HG02610 (cell line): ENCODE measurements around the gene CYP2D6.

Experiments
- ATAC-seq: cut with Tn5 transposase; IDR thresholded peaks from one replicate; pipeline ENCODE4 v1.9.1; 2021; ENCODE audit warnings: mild to moderate bottlenecking, moderate library complexity; ENCODE audit not compliant: unreplicated experiment

Gene CYP2D6

GRCh38 chr22:42090596-42091454, 39.8 kb downstream of the CYP2D6 start, which contains the start of gene NDUFA6:
Gene NDUFA6 (minus strand): TSS chr22:42090772. CDS start chr22:42090744, 28 bp downstream.
- peak; percentile 92 for ATAC-seq

- no peak for ATAC-seq
Observed at GRCh38 chr22:42086051-42086450, 44.6 kb downstream of the CYP2D6 start.

GRCh38 chr22:42084874-42085273, 45.7 kb downstream of the CYP2D6 start:
- no peak for ATAC-seq

- no peak for ATAC-seq
Observed at GRCh38 chr22:42083119-42083518, 47.5 kb downstream of the CYP2D6 start.

- ATAC-seq = no peak
Observed at GRCh38 chr22:42080287-42080686, 50.3 kb downstream of the CYP2D6 start.

- ATAC-seq = peak; percentile 79
Observed at GRCh38 chr22:42079319-42080251, 51.0 kb downstream of the CYP2D6 start, which contains the start of gene SMDT1. Gene SMDT1 (plus strand): TSS chr22:42079700. CDS start chr22:42079769, 69 bp downstream.

- ATAC-seq = no peak
Observed at GRCh38 chr22:42078469-42079318, 51.9 kb downstream of the CYP2D6 start.

- no peak for ATAC-seq
Observed at GRCh38 chr22:42077486-42078125, 53.0 kb downstream of the CYP2D6 start.

GRCh38 chr22:42076764-42077485, 53.7 kb downstream of the CYP2D6 start:
- ATAC-seq = no peak
